Smooth muscle cell (in vitro differentiated cells): ENCODE measurements around the gene HECW1. TPM values are rescaled to one million over a fixed set of nuclear protein-coding genes. Genes with fewer than 3 reads are reported as not detected.

Source experiments
- DNase-seq: peaks from one replicate; lab custom pipeline; 2025; ENCODE audit not compliant: unreplicated experiment; lab: John Stamatoyannopoulos, UW
- H2AFZ ChIP-seq: fragments of 200-600 bp; sonication (generic); 2 replicates; pipeline ENCODE4 v1.6.0; 2016; ENCODE audit warnings: antibody characterized with exemption, low read depth, mild to moderate bottlenecking
- H3F3A ChIP-seq: fragments of 200-600 bp; sonication (generic); 2 replicates; pipeline ENCODE4 v1.6.0; 2017; ENCODE audit warnings: antibody characterized with exemption, low read depth
- H3K27ac ChIP-seq: fragments of 200-600 bp; sonication (generic); 2 replicates; pipeline ENCODE4 v1.5.1; 2016; ENCODE audit warnings: low read depth, mild to moderate bottlenecking
- H3K27me3 ChIP-seq: fragments of 200-600 bp; sonication (generic); 2 replicates; pipeline ENCODE4 v1.6.1; 2016; ENCODE audit warnings: low read depth, mild to moderate bottlenecking
- H3K36me3 ChIP-seq: fragments of 200-600 bp; sonication (generic); 2 replicates; pipeline ENCODE4 v1.5.1; 2016; ENCODE audit warnings: low read depth
- H3K4me1 ChIP-seq: fragments of 200-600 bp; sonication (generic); 2 replicates; pipeline ENCODE4 v1.5.1; 2016; ENCODE audit warnings: low read depth
- H3K4me2 ChIP-seq: fragments of 200-600 bp; sonication (generic); 2 replicates; pipeline ENCODE4 v1.6.0; 2016; ENCODE audit warnings: mild to moderate bottlenecking
- H3K4me3 ChIP-seq: fragments of 200-600 bp; sonication (generic); 2 replicates; pipeline ENCODE4 v1.5.1; 2016; ENCODE audit warnings: mild to moderate bottlenecking
- H3K79me2 ChIP-seq: fragments of 200-600 bp; sonication (generic); 2 replicates; pipeline ENCODE4 v1.6.0; 2016; ENCODE audit warnings: low read depth, mild to moderate bottlenecking
- H3K9ac ChIP-seq: fragments of 200-600 bp; sonication (generic); 2 replicates; pipeline ENCODE4 v1.6.0; 2016; ENCODE audit warnings: low read depth
- H3K9me3 ChIP-seq: fragments of 200-600 bp; sonication (generic); replicated peaks from 2 replicates; pipeline ENCODE4 v1.5.1; 2016; ENCODE audit warnings: low read depth
- H4K20me1 ChIP-seq: fragments of 200-600 bp; sonication (generic); 2 replicates; pipeline ENCODE4 v1.6.0; 2016; ENCODE audit warnings: low read depth
- CTCF ChIP-seq: fragments of 200-600 bp; sonication (generic); IDR thresholded peaks from 2 replicates; pipeline ENCODE4 v1.5.1; 2017; ENCODE audit warnings: borderline replicate concordance, mild to moderate bottlenecking, antibody characterized with exemption; ENCODE audit not compliant: insufficient read depth, poor library complexity, severe bottlenecking
- WGBS: methylation state at CpG from one replicate; pipeline ENCODE4 v1.1.7; 2016; ENCODE audit warnings: low lambda C conversion rate; 5-methylcytosine and 5-hydroxymethylcytosine counted together
- polyA plus RNA-seq: library from polyadenylated mRNA; unstranded; fragments of >200 nt; fragmentation: Nextera tagmentation; extraction: Ambion mirVana; gene quantifications from 2 replicates; pipeline ENCODE4 v1.2.1, GENCODE V29; 2016
- total RNA-seq: library from RNA; depleted of rRNA; stranded (reverse); fragments of >200 nt; gene quantifications from 2 replicates; pipeline ENCODE4 v1.2.3, GENCODE V29; 2014

Gene HECW1
- total and polyA plus RNA-seq, 2 experiments from 2014 or later: 0.09 to 0.49 TPM

GRCh38 chr7:43104874-43105520 lies 7.5 kb upstream of the HECW1 start:
- Histone ChIP-seq H3K36me3 (no peaks in the 10 kb centered on the region), H3K4me1 (no peaks in the 10 kb centered on the region), H3K27ac (no peak overlapping the region), H3K4me2 (no peak overlapping the region), H3K27me3 (peaks cover 4% of the 10 kb centered on the region), H2AFZ (no peak overlapping the region), H3K4me3 (no peak overlapping the region), H3K9ac (no peak overlapping the region), H3F3A (no peaks in the 10 kb centered on the region), H3K79me2 (no peaks in the 10 kb centered on the region), H4K20me1 (no peaks in the 10 kb centered on the region), H3K9me3 (no peaks in the 10 kb centered on the region)
- 83% methylated on average over 1 of the region's 1 CpG for WGBS
- no peak for DNase-seq
- TF ChIP-seq CTCF: no peak

GRCh38 chr7:43105521-43106120 lies 6.8 kb upstream of the HECW1 start:
- no peak for TF ChIP-seq CTCF
- Histone ChIP-seq H3K36me3 (no peaks in the 10 kb centered on the region), H3K4me2 (no peak overlapping the region), H4K20me1 (no peaks in the 10 kb centered on the region), H3K4me1 (no peaks in the 10 kb centered on the region), H3K27me3 (peaks cover 10% of the 10 kb centered on the region), H3K9ac (no peak overlapping the region), H2AFZ (no peak overlapping the region), H3K4me3 (no peak overlapping the region), H3K9me3 (no peaks in the 10 kb centered on the region), H3F3A (no peaks in the 10 kb centered on the region), H3K79me2 (no peaks in the 10 kb centered on the region), H3K27ac (no peak overlapping the region)
- WGBS: 84% methylated on average over 3 of the region's 3 CpGs
- no peak for DNase-seq

- Histone ChIP-seq H3K4me1 (no peaks in the 10 kb centered on the region), H3F3A (no peaks in the 10 kb centered on the region), H4K20me1 (no peaks in the 10 kb centered on the region), H3K4me3 (no peak overlapping the region), H3K36me3 (no peaks in the 10 kb centered on the region), H3K9ac (no peak overlapping the region), H3K79me2 (no peaks in the 10 kb centered on the region), H3K27ac (no peak overlapping the region), H3K9me3 (no peaks in the 10 kb centered on the region), H3K27me3 (peaks cover 38% of the 10 kb centered on the region), H3K4me2 (no peak overlapping the region), H2AFZ (no peak overlapping the region)
- WGBS: 4% methylated on average over 3 of the region's 3 CpGs
- peak; percentile 85 for TF ChIP-seq CTCF
- DNase-seq: peak; percentile 29
Observed at GRCh38 chr7:43108255-43109011, 4.0 kb upstream of the HECW1 start.
